RPMI8226 (cell line): ENCODE measurements around the gene ZNF585A.
"Not testable (repeated sequence)": the region's sequence is repeated elsewhere in the genome, so short reads cannot be mapped to it uniquely, and the experiment has no call there.

Experiments
- DNase-seq: peaks from one replicate; pipeline ENCODE4 v3.0.0-alpha.2; 2015

ZNF585A gene

GRCh38 chr19:37172368-37173366 is at the start of gene ZNF585A:
Gene ZNF585A (minus strand): TSS chr19:37172695. CDS start chr19:37169910, 2,785 bp downstream.
- peak; percentile 92 for DNase-seq

DNA sequence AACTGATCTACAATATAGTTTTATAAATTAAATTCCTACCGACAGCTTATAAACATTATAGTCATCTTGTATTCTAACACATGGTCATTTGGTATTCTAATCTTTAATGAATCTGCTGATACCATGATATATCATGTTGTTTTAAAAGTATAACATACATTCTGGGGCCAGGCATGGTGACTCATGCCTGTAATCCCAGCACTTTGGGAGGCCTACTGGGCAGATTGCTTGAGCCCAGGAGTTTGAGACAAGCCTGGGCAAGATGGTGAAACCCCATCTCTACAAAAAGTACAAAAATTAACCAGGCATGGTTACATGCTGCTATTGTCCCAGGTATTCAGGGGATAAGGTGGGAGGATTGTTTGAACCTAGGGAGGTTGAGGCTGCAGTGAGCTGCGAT is 48.6 kb upstream of the ZNF585A start:
- DNase-seq, result no peak

- no peak for DNase-seq
These were observed 47.9 kb upstream of the ZNF585A start for GRCh38 chr19:37220383-37220782.

GRCh38 chr19:37218592-37218935 is 46.1 kb upstream of the ZNF585A start:
- DNase-seq, result peak; percentile 4

DNA sequence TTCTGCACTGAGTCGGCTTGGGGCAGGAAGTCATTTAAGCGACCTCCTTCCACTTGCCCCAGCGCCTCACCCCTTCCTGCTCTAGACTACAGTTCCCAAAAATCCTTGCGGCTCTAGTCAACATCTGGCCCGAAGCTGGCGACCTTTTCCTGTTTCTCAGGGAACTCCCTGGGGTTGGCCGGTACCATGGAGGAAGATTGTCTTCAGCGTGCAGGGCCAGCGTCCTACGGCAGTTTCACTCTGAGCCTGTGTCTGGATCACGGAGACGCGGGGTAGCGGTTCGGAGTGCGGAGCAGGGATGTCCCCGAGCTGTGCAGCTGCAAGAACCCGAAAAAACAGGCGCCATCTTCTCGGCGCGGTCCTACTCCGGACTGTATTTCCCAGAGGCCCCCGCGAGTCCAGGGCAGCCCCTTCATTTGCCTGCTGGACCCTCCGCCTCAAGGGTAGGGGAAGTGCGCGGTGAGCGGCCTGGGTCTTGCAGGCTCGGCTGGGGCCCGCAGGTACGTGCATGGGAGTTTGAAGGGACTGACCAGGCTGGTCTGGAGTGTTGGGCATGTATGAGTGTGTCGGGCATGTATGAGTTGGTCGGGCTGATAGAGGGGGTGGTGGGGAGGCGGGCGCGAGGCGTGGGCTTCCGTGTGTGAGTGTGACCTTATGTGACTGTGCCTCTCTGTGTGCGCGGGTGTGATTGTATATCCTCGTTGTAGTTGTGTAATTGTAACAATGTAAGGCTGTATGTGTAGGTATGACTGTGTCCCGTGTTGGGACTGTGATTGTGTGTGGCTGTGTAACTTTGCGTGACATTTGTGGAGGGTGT is 45.5 kb upstream of the ZNF585A start, which contains the start of gene ZNF383:
ZNF383 (plus strand) TSS at position 440 of the 817 bp plus-strand sequence. CDS start 12,240 bp downstream, outside the sequence.
- peak; percentile 85 for DNase-seq

GRCh38 chr19:37217480-37217774 is 44.9 kb upstream of the ZNF585A start:
- no peak for DNase-seq

- no peak for DNase-seq
These were observed 25.3 kb upstream of the ZNF585A start for GRCh38 chr19:37197768-37198167.

GRCh38 chr19:37197115-37197514 is 24.6 kb upstream of the ZNF585A start:
- DNase-seq, result not testable (repeated sequence)

- DNase-seq, result not testable (repeated sequence)
These were observed 22.8 kb upstream of the ZNF585A start for GRCh38 chr19:37195248-37195647.

GRCh38 chr19:37186071-37186470 is 13.6 kb upstream of the ZNF585A start:
- not testable (repeated sequence) for DNase-seq

- DNase-seq, result no peak
These were observed 6.9 kb downstream of the ZNF585A start for GRCh38 chr19:37165635-37166034.

GRCh38 chr19:37160153-37160552 is 12.3 kb downstream of the ZNF585A start:
- DNase-seq, result no peak

- DNase-seq, result no peak
These were observed 24.3 kb downstream of the ZNF585A start for GRCh38 chr19:37148214-37148613.

DNA sequence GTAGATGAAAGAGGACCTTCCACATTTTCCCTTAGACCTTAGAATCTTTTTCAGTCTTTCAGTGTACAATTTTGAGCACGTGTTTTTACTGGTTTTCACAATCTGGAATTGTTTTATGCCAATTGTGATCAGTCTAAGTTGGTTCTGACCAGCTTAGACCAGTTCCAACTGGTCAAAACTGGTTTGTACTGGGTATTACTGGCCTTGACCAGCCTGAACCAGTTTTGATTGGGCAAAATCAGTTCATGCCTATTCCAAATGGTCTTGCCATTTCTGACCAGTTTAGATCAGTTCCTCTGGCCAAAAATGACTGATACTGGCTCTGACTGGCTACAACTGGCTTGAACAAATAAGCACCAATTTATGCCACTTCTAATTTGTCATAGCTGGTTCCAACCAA is 36.4 kb downstream of the ZNF585A start:
- DNase-seq, result no peak

- no peak for DNase-seq
These were observed 43.7 kb downstream of the ZNF585A start for GRCh38 chr19:37128821-37129177.

GRCh38 chr19:37127999-37128820 is 44.3 kb downstream of the ZNF585A start:
- DNase-seq, result no peak

GRCh38 chr19:37122093-37122492 is 50.4 kb downstream of the ZNF585A start:
- DNase-seq, result not testable (repeated sequence)

GRCh38 chr19:37114001-37114400 is 58.5 kb downstream of the ZNF585A start:
- no peak for DNase-seq

GRCh38 chr19:37111753-37112152 is 60.7 kb downstream of the ZNF585A start:
- DNase-seq, result not testable (repeated sequence)

DNA sequence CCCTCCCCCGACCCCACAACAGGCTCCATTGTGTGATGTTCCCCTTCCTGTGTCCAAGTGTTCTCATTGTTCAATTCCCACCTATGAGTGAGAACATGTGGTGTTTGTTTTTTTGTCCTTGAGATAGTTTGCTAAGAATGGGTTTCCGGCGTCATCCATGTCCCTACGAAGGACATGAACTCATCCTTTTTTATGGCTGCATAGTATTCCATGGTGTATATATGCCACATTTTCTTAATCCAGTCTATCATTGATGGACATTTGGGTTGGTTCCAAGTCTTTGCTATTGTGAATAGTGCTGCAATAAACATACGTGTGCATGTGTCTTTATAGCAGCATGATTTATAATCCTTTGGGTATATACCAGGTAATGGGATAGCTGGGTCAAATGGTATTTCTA is 68.4 kb downstream of the ZNF585A start:
- DNase-seq, result not testable (repeated sequence)

DNA sequence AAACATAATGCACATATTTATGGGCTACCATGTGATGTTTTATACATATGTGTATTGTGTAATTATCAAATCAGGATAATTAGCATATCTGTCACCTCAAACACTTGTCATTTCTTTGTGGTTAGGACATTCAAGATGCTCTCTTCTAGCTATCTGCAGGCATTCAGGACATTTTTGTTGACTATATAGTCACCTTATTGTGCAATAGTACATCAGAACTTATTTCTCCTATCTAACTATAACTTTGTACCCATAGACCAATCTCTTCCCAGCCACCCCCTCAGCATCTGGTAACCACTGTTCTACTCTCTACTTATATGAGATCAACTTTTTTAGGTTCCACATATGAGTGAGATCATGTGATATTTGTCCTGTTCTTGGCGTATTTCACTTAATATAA is 73.9 kb downstream of the ZNF585A start:
- no peak for DNase-seq

DNA sequence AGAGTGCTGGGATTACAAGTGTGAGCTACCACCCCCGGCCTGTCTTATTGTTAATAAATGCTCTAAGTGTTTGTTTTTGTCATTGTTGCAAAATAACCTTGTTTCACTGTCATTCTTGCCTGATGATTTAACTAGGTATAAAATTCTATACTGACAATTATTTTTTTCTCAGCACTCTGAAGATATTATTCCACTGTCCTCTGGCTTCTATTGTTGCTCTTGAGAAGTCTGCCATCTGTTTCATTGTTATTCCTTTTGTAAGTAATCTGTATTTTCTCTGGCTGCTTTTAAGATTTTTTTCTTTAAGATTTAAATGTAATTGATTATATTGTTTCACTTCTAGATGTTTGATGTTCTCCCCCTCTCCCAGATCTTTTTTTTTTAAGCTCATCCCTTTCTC is 76.6 kb downstream of the ZNF585A start:
- DNase-seq, result no peak
